ENCODE data around the gene ZNRF3. TPM values are rescaled to one million over a fixed set of nuclear protein-coding genes. Genes with fewer than 3 reads are reported as not detected.
A peak's percentile ranks its signal among the peaks of the same experiment; 100 is the strongest.

The ZNRF3 gene
- polyA plus RNA-seq, 3 donors: 0.13 TPM; not detected in 2

DNA sequence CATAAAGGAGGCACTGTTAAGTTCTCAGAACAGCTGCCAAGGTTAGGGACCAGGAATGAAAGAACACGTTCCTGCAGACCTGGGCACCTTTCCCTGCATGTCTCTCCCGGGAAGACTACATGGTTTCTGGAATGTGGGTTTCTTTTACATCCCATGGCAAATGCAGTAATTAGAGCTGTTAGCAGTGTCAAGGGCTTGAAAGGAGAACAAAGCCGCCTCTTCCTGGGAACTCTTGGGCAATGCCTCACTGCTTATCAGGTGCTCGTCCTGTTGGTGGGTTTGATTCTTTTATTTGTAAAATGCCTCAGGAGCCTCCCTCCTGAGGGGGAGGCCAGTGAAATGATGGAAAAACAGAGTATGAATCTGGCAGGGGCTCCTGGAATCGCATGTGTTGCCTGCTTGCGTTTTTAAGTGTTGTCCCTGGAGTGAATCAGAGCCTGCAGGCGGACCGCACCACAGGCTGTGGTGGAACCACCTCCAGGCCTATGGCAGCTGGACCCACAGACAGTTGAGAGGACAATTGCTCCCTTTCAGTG is 179.0 kb downstream of the ZNRF3 start:
- Mint-ChIP-seq H3K36me3 (no peaks in the 10 kb centered on the region), H3K27me3 (ENCODE audit: low read depth in 3 of 3) (peaks cover 38 to 62% (median 55%) of the 10 kb centered on the region in 3 donors), H3K4me1 (peaks cover 10% of the 10 kb centered on the region), H3K4me3 (peak overlapping the region in 1 of 2 donors; percentile 9), H3K9me3 (peaks cover 0 to 3% (median 0%) of the 10 kb centered on the region in 7 donors), H3K27ac (peak overlapping the region in 1 of 7 donors; percentile 21)
- Histone ChIP-seq H3K4me3 (replicated peaks in 1 of 3; ENCODE audit: low read depth in 2 of 3, low read length in 3 of 3) (no peak overlapping the region), H3K4me2 (replicated peaks; ENCODE audit: extremely low read depth, low read length, poor library complexity, severe bottlenecking) (no peak overlapping the region), H3K4me1 (ENCODE audit: control insufficient read depth in 1 of 2, insufficient read depth in 2 of 2, low read length in 2 of 2) (no peaks in the 10 kb centered on the region), H3K9me3 (replicated peaks in 1 of 2; ENCODE audit: control insufficient read depth in 1 of 2, insufficient read depth in 1 of 2, low read length in 2 of 2) (no peaks in the 10 kb centered on the region), H2AFZ (ENCODE audit: insufficient read depth, low read depth, low read length, poor library complexity, severe bottlenecking) (no peak overlapping the region), H3K27ac (ENCODE audit: low read depth in 1 of 2, low read length in 2 of 2) (no peak overlapping the region), H3K36me3 (replicated peaks in 1 of 2; ENCODE audit: control insufficient read depth in 1 of 2, insufficient read depth in 2 of 2, low read length in 2 of 2) (no peaks in the 10 kb centered on the region), H3K9ac (ENCODE audit: insufficient read depth, low read length, poor library complexity, severe bottlenecking) (no peak overlapping the region), H4K20me1 (ENCODE audit: insufficient read depth, low read length) (no peaks in the 10 kb centered on the region), H3K27me3 (ENCODE audit: control insufficient read depth in 2 of 2, insufficient read depth in 2 of 2, low read length in 2 of 2) (peaks cover 3 to 36% of the 10 kb centered on the region in 2 donors), H3K79me2 (ENCODE audit: insufficient read depth, low read length) (no peaks in the 10 kb centered on the region)
- WGBS (ENCODE audit: insufficient coverage): 80% methylated on average over 6 of the region's 8 CpGs
- intact Hi-C loops (cut with micrococcal nuclease): no loop called here
- TF ChIP-seq, protein P1, sequence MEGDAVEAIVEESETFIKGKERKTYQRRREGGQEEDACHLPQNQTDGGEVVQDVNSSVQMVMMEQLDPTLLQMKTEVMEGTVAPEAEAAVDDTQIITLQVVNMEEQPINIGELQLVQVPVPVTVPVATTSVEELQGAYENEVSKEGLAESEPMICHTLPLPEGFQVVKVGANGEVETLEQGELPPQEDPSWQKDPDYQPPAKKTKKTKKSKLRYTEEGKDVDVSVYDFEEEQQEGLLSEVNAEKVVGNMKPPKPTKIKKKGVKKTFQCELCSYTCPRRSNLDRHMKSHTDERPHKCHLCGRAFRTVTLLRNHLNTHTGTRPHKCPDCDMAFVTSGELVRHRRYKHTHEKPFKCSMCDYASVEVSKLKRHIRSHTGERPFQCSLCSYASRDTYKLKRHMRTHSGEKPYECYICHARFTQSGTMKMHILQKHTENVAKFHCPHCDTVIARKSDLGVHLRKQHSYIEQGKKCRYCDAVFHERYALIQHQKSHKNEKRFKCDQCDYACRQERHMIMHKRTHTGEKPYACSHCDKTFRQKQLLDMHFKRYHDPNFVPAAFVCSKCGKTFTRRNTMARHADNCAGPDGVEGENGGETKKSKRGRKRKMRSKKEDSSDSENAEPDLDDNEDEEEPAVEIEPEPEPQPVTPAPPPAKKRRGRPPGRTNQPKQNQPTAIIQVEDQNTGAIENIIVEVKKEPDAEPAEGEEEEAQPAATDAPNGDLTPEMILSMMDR (IDR thresholded peaks at IDR 0.05): no peak
- DNase-seq: no peak

DNA sequence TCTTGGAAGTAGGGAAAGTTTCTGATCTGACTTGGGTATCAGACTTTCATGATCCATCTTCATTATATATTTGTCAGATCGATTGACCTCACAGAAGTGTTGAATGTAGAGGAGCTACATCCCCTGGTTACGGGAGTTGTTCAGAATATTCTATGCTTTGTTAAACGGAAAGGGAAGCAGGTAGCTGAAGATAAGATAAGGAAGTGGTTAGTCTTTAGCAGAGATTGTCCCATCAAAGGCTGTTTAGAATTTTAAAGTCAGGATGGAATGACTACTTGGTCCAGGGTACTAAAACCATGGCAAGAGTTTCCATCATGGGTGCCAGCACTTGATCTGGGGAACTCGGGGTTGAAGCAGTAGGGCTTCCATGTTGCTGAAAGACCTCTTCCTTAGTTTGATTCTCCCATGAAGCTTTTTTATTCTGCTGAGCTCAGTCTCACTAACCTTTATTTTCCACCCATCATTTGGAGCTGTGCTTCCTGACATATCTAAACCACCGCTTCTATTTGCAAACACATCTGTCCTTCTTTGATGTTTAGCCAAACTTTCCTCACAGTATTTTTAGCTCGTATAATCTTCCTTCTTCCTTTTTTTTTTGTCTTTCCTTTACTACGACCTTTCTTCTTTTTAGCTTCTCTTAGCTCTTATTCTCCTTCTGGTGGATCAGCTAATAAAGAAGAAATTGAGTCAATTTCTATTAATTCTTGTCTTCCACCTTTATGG is 182.3 kb downstream of the ZNRF3 start:
- no peaks in the 10 kb centered on the region for H4K20me1 ChIP-seq (ENCODE audit: insufficient read depth, low read length)
- H3K27me3 ChIP-seq (ENCODE audit: control insufficient read depth in 2 of 2, insufficient read depth in 2 of 2, low read length in 2 of 2): peaks cover 20 to 57% of the 10 kb centered on the region in 2 donors
- H3K4me1 Mint-ChIP-seq: peaks cover 7% of the 10 kb centered on the region
- H3K36me3 Mint-ChIP-seq: peaks cover 0 to under 1% of the 10 kb centered on the region in 2 donors
- H3K27me3 Mint-ChIP-seq (ENCODE audit: low read depth in 3 of 3): peaks cover 59 to 78% (median 76%) of the 10 kb centered on the region in 3 donors
- no peaks in the 10 kb centered on the region for H3K4me1 ChIP-seq (ENCODE audit: control insufficient read depth in 1 of 2, insufficient read depth in 2 of 2, low read length in 2 of 2)
- 20% methylated on average over 5 of the region's 7 CpGs for WGBS (ENCODE audit: insufficient coverage)
- no peak overlapping the region for H3K4me2 ChIP-seq (replicated peaks; ENCODE audit: extremely low read depth, low read length, poor library complexity, severe bottlenecking)
- H3K4me3 Mint-ChIP-seq: peak overlapping the region in 1 of 2 donors; percentile 58
- H3K4me3 ChIP-seq (replicated peaks in 1 of 3; ENCODE audit: low read depth in 2 of 3, low read length in 3 of 3): no peak overlapping the region
- no peak overlapping the region for H3K27ac Mint-ChIP-seq
- H3K27ac ChIP-seq (ENCODE audit: low read depth in 1 of 2, low read length in 2 of 2): no peak overlapping the region
- H3K9me3 Mint-ChIP-seq: peaks cover 0 to 3% (median 2%) of the 10 kb centered on the region in 7 donors
- no peak for DNase-seq
- H3K9ac ChIP-seq (ENCODE audit: insufficient read depth, low read length, poor library complexity, severe bottlenecking): no peak overlapping the region
- H3K36me3 ChIP-seq (replicated peaks in 1 of 2; ENCODE audit: control insufficient read depth in 1 of 2, insufficient read depth in 2 of 2, low read length in 2 of 2): no peaks in the 10 kb centered on the region
- intact Hi-C loops (cut with micrococcal nuclease): no loop called here
- no peaks in the 10 kb centered on the region for H3K79me2 ChIP-seq (ENCODE audit: insufficient read depth, low read length)
- no peak overlapping the region for H2AFZ ChIP-seq (ENCODE audit: insufficient read depth, low read depth, low read length, poor library complexity, severe bottlenecking)
- no peaks in the 10 kb centered on the region for H3K9me3 ChIP-seq (replicated peaks in 1 of 2; ENCODE audit: control insufficient read depth in 1 of 2, insufficient read depth in 1 of 2, low read length in 2 of 2)
- TF ChIP-seq, protein P1 (IDR thresholded peaks at IDR 0.05): no peak
